Heart left ventricle (tissue), 13 donors: Measurements from ENCODE around the gene TNNC1.

ENCODE experiments used
- CTCF ChIP-seq, 12 donors: fragments of 200-600 bp; sonication (generic) in 4 of 12; IDR thresholded peaks; one replicate each; pipeline versions ENCODE4 v1.5.0 to v1.8.0; 2018 to 2022; ENCODE audit warnings: antibody characterized with exemption in 12 of 12, mild to moderate bottlenecking in 5 of 12
- POLR2A ChIP-seq, 2 donors: fragments of 450-650 bp; IDR thresholded peaks; one replicate each; pipeline ENCODE4 v1.6.1; 2017; ENCODE audit warnings: antibody characterized with exemption in 2 of 2, mild to moderate bottlenecking in 2 of 2, moderate library complexity in 2 of 2
- donor health status: ischemic (EF 13 %, LVEDD 7.1; RV severe dilation, severe dysfunction).
- donor health status: DM: no; HTN: yes; CAD: no.
- donor health status: DM: no; HTN: no; CAD: no.
- donor health status: ischemic (EF 25% LVEDD 6.9; RV normal size, moderate dysfunction).
- donor health status: ischemic (EF 25% LVEDD 5.7; RV mildly dilated, moderate dysfunction).
- donor health status: ischemic (EF 35%, LVEDD 5.7; RV mildly dilated, moderate dysfunction).
- donor health status: nonischemic (EF 11% LVEDD 7.7; RV severe dilation, severe dysfunction).
- donor health status: DM: yes; HTN: yes; CAD: no.
- donor health status: PGD.
- donor health status: ischemic (EF 29% LVEDD 5.4; RV normal size, mild dysfunction).
- donor health status: nonischemic (EF 23%, LVEDD 6.1; RV moderate dilation, normal function).

GRCh38 chr3:52406791-52407510 is 46.9 kb downstream of the TNNC1 start:
- no peak for TF ChIP-seq CTCF (IDR thresholded peaks at IDR 0.05)
- no peak for TF ChIP-seq POLR2A (IDR thresholded peaks at IDR 0.05)
